Kidney (tissue), 14 donors: Measurements from ENCODE around the gene MPC2. TPM values are rescaled to one million over a fixed set of nuclear protein-coding genes. Genes with fewer than 3 reads are reported as not detected.

Experiments used
- DNase-seq, 5 donors: peaks; one replicate each; pipeline ENCODE4 v3.0.0-alpha.2; 2013 to 2020
- FAIRE-seq: peaks from 2 replicates; lab custom pipeline; 2012; peaks lifted over from hg19 to GRCh38; lab: Jason Lieb, UNC
- H3K27ac ChIP-seq, 2 donors: one replicate each; pipeline ENCODE4 v1.7.0; 2013; ENCODE audit warnings: low read depth in 2 of 2, low read length in 2 of 2, inconsistent platforms in 1 of 2
- H3K27me3 ChIP-seq: one replicate; pipeline ENCODE4 v1.7.1; 2013; ENCODE audit warnings: low read length, inconsistent platforms; ENCODE audit not compliant: control insufficient read depth, insufficient read depth
- H3K36me3 ChIP-seq, 3 donors: one replicate each; pipeline versions ENCODE4 v1.7.0 to v1.7.1; 2013; ENCODE audit warnings: low read length in 3 of 3, control low read depth in 1 of 3, inconsistent platforms in 1 of 3; ENCODE audit not compliant: insufficient read depth in 3 of 3, control insufficient read depth in 2 of 3
- H3K4me1 ChIP-seq, 3 donors: one replicate each; pipeline versions ENCODE4 v1.7.0 to v1.7.1; 2013; ENCODE audit warnings: low read length in 3 of 3, inconsistent platforms in 1 of 3, low read depth in 1 of 3; ENCODE audit not compliant: control insufficient read depth in 2 of 3, insufficient read depth in 2 of 3
- H3K4me3 ChIP-seq, 3 donors: one replicate each; pipeline versions ENCODE4 v1.7.0 to v1.8.1; 2013; ENCODE audit warnings: low read length in 3 of 3, control low read depth in 1 of 3, inconsistent platforms in 1 of 3
- H3K9ac ChIP-seq, 3 donors: one replicate each; pipeline versions ENCODE4 v1.7.0 to v1.7.1; 2013; ENCODE audit warnings: low read length in 3 of 3, control low read depth in 1 of 3, inconsistent platforms in 1 of 3
- H3K9me3 ChIP-seq, 3 donors: one replicate each; pipeline versions ENCODE4 v1.7.0 to v1.7.1; 2013; ENCODE audit warnings: low read length in 3 of 3, control low read depth in 1 of 3, inconsistent platforms in 1 of 3; ENCODE audit not compliant: control insufficient read depth in 2 of 3, insufficient read depth in 1 of 3
- intact Hi-C: fragments of 100-400 bp; cut with DNase I; formaldehyde crosslinking; loops from one replicate; pipeline ENCODE4 v1.11.1; 2022
- polyA plus RNA-seq: library from polyadenylated mRNA; stranded (reverse); fragments of 350-450 nt; fragmentation: Illumina TruSeq; extraction: RNeasy Lipid Tissue Mini Kit (QIAGEN cat#74804); gene quantifications from one replicate; pipeline ENCODE4 v1.2.3, GENCODE V29; 2014; ENCODE audit warnings: low read depth, low replicate concordance; ENCODE audit not compliant: insufficient read depth
- total RNA-seq: library from RNA; stranded (reverse); fragmentation: NEBNext Ultra II Directional; extraction: Animal tissue kit (Norgen Biotek cat#: 25700); gene quantifications from one replicate; pipeline ENCODE4 v1.2.1, GENCODE V29; 2021
- TF ChIP-seq, protein P1 (sequence below): IDR thresholded peaks from 3 replicates; pipeline ENCODE4 v1.5.1; 2012; ENCODE audit warnings: mild to moderate bottlenecking, moderate library complexity, borderline replicate concordance; ENCODE audit not compliant: insufficient read depth; ENCODE audit errors: extremely low read depth
- donor health status: control.
- donor health status: control.
- donor health status: control.
- donor health status: control.
- donor health status: control.
- donor health status: DM: yes; HTN: yes; CAD: no.
- donor health status: Normal renal cell carcinoma (clear cell type).

Gene MPC2
- total and polyA plus RNA-seq, 2 donors from 2014 or later: 127 to 445 TPM

DNA sequence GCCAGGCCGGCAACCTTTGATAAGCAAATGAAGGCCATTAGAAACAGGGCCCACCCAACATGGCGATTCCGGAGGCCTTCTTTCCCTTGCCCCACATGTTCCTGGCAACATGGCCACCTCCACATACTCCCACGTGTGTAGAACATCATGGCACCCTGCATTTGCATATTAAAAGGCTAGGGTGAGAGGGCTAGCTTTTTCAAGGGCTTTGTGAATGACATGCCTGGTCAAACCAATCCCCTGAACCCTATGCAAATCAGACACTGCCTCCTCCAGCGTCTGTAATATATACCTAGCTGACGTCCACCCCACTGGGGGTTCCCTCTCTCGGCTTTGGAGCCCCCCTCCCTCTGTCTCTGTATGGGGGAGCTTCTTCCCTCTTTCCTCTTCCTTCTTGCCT, 24.6 kb downstream of the MPC2 start:
- no peaks in the 10 kb centered on the region for H3K4me1 ChIP-seq
- intact Hi-C loops: no loop called here
- no peaks in the 10 kb centered on the region for H3K9me3 ChIP-seq
- H3K27me3 ChIP-seq: no peaks in the 10 kb centered on the region
- no peak overlapping the region for H3K4me3 ChIP-seq
- DNase-seq: no peak
- H3K36me3 ChIP-seq: no peaks in the 10 kb centered on the region
- no peak overlapping the region for H3K27ac ChIP-seq
- TF ChIP-seq, protein P1, sequence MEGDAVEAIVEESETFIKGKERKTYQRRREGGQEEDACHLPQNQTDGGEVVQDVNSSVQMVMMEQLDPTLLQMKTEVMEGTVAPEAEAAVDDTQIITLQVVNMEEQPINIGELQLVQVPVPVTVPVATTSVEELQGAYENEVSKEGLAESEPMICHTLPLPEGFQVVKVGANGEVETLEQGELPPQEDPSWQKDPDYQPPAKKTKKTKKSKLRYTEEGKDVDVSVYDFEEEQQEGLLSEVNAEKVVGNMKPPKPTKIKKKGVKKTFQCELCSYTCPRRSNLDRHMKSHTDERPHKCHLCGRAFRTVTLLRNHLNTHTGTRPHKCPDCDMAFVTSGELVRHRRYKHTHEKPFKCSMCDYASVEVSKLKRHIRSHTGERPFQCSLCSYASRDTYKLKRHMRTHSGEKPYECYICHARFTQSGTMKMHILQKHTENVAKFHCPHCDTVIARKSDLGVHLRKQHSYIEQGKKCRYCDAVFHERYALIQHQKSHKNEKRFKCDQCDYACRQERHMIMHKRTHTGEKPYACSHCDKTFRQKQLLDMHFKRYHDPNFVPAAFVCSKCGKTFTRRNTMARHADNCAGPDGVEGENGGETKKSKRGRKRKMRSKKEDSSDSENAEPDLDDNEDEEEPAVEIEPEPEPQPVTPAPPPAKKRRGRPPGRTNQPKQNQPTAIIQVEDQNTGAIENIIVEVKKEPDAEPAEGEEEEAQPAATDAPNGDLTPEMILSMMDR: no peak
- no peak overlapping the region for H3K9ac ChIP-seq
- FAIRE-seq: no peak

DNA sequence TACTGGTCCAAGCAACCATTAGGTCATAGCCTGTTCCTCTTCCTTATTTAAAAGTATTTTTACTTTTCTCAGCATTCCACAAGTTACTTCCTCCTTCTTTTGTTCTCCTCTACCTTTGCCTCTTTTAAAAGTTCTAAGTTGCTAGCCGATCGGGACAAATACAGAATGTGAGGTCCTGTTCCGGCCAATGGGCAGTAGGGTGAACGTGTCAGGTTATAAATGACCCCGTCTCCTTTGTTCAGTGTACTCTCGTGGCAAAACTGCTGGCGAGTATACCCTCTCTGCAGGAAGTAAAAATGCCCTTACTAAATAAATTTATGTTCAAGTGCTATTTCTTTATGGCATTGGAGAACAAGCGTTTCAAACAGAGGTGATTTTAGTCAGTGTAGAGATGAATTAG, 25.5 kb downstream of the MPC2 start:
- TF ChIP-seq, protein P1: no peak
- H3K4me3 ChIP-seq: no peak overlapping the region
- intact Hi-C loops: no loop called here
- no peaks in the 10 kb centered on the region for H3K9me3 ChIP-seq
- no peak overlapping the region for H3K9ac ChIP-seq
- H3K27me3 ChIP-seq: no peaks in the 10 kb centered on the region
- H3K36me3 ChIP-seq: no peaks in the 10 kb centered on the region
- DNase-seq: no peak
- no peak overlapping the region for H3K27ac ChIP-seq
- H3K4me1 ChIP-seq: no peaks in the 10 kb centered on the region
- no peak for FAIRE-seq

DNA sequence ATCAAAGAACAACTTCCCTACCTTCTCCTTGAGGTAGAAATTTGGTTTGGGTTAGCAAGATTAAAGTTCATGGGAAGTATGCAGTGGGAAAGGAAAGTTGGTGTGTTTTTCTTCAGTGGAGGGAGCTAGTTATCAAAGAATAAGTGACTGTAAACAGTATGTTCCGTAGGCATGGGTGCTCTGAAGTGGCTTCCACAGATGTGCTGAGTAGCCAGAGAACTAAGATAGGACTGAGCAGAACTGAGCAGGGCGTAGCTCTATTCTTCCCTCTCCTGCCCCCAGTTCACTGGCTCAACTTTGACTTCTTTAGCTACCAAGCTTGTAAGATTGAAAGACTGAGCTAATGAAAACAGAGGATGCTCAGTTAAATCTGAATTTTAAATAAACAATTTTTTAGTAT, 26.3 kb downstream of the MPC2 start:
- no peak overlapping the region for H3K4me3 ChIP-seq
- H3K9ac ChIP-seq: no peak overlapping the region
- H3K27me3 ChIP-seq: no peaks in the 10 kb centered on the region
- intact Hi-C loops: no loop called here
- no peak overlapping the region for H3K27ac ChIP-seq
- H3K9me3 ChIP-seq: no peaks in the 10 kb centered on the region
- no peaks in the 10 kb centered on the region for H3K4me1 ChIP-seq
- TF ChIP-seq, protein P1: no peak
- H3K36me3 ChIP-seq: no peaks in the 10 kb centered on the region
- no peak for FAIRE-seq
- DNase-seq: no peak

DNA sequence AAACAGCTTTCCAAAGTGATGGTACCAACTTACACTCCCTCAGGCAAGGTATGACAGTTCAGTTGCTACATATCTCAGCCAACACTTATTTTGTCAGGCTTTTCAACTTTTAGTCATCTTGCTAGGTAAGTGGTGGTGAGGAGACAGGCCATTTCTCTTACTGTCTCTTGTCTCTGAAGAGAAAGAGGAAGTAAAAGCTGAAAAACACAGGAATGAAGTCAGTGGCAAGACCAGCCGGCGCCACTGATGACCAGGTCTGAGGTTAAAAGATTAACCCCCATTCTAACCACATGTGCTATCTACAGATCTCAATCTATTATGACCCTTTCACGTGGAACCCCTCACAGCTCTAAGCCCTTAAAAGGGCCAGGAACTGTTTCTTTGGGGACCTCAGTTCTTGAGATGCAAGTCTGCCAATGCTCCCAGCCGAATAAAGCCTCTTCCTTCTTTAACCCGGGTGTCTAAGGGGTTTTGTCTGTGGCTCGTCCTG, 27.1 kb downstream of the MPC2 start:
- FAIRE-seq (no peak), DNase-seq (no peak)
- Histone ChIP-seq H3K4me1 (no peaks in the 10 kb centered on the region), H3K4me3 (no peak overlapping the region), H3K9me3 (no peaks in the 10 kb centered on the region), H3K9ac (no peak overlapping the region), H3K27ac (no peak overlapping the region), H3K36me3 (no peaks in the 10 kb centered on the region), H3K27me3 (no peaks in the 10 kb centered on the region)
- intact Hi-C loops: no loop called here
- TF ChIP-seq, protein P1: no peak
